Fibroblast of skin of left biceps (primary cell): ENCODE measurements around the gene GLP1R.

Experiments used
- DNase-seq, 2 experiments: peaks; one replicate each; pipeline ENCODE4 v3.0.0-alpha.2; 2013; ENCODE audit warnings: low read depth in 2 of 2

GLP1R gene

DNA sequence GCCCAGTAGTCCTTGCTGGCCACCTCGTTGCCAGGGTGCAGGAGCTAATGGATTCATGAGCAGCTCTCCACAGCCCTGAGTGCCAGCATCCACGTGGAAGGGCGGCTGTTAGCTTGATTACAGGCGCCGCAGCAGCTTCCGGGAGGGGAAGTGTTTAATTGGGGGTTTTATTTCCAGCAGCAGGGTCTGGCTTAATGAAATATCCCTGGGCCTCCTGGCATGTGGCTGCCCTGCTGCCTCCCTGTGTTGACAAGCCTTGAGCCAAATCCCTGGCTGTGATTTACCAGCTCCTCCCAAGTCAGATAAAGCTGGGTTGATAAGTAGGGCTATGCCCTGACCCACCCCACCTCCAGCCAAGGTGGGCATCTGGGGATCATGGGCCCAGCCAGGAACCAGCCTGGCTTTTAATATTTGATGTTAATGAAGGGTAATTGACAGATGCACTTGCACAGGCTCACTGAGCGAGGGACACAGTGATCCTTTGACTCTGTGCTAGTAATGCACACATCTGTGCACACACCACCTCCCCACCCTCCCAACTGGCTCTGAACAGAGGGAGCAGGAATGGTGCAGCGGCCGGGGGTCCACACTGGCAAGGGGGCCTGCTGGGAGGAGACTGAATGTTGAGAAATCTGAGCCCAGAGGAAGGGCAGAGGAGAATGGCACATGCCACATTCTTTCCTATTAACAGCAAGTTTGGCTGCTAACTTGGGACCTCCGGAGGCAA lies 13.6 kb downstream of the GLP1R start:
- no peak for DNase-seq

DNA sequence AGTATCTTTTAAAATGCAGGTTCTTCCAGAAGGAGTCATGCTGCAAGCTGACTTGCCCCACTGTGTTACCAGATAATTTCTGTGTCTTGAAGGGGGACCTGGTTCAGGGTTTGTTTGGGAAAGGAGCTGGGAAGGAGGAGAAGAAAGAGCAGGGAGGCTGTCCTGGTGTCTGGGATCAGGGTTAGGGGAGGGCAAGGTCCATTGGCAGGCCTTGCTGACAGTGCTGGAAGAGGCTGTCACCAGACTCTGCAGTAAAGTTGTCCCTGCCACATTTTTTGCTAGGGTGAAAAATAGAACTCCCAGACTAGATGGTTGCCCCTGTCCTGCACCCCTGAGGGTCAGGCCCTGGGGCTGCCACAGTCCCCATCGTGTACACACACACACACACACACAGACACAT lies 14.9 kb downstream of the GLP1R start:
- no peak for DNase-seq

DNA sequence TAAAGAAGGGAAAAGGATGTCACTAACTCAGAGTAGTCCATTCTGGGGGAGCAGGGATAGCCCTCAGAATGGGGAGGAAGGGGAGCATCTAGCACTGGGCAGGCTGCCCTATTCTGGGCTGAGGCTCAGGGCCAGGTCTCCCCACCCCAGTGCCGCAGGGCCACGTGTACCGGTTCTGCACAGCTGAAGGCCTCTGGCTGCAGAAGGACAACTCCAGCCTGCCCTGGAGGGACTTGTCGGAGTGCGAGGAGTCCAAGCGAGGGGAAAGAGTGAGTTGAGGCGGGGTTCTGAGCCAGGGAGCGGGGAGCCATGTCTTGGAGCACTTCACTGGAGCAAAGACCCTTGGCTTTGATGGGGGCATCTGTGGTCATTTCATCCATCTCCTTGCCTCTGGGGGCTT lies 17.0 kb downstream of the GLP1R start:
- DNase-seq: no peak

DNA sequence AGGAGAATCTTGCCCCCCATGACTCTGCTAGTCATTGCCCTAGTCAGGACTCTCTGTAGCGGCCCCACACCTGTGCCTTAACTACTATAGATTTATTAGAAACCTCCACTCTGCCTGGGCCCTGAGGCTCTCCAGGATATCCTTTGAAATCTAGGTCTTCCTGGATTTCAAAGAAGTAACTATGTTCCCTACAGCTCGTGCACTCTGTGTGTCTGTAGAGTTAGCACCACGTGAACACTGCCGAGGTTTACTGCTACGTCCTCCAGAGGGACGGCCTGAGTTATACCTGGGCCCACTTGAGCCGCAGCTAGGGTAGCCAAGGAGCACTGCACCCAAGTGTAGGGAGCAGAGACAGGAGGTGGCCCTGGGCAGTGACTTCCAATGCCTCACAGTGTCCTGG lies 19.8 kb downstream of the GLP1R start:
- no peak for DNase-seq

DNA sequence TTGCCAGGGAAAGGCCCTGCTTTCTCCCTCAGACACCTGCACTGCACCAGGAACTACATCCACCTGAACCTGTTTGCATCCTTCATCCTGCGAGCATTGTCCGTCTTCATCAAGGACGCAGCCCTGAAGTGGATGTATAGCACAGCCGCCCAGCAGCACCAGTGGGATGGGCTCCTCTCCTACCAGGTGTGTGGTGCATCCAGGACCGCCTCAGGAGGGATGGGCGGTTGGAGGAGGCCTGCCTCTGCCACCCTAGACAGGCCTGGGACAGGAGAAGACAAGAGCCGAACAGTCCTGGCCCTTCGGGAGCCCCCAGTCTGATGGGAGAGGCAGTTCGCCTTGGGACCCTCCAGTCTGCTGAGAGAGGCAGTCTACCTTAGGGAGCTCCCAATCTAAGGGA lies 24.2 kb downstream of the GLP1R start:
- DNase-seq: no peak

DNA sequence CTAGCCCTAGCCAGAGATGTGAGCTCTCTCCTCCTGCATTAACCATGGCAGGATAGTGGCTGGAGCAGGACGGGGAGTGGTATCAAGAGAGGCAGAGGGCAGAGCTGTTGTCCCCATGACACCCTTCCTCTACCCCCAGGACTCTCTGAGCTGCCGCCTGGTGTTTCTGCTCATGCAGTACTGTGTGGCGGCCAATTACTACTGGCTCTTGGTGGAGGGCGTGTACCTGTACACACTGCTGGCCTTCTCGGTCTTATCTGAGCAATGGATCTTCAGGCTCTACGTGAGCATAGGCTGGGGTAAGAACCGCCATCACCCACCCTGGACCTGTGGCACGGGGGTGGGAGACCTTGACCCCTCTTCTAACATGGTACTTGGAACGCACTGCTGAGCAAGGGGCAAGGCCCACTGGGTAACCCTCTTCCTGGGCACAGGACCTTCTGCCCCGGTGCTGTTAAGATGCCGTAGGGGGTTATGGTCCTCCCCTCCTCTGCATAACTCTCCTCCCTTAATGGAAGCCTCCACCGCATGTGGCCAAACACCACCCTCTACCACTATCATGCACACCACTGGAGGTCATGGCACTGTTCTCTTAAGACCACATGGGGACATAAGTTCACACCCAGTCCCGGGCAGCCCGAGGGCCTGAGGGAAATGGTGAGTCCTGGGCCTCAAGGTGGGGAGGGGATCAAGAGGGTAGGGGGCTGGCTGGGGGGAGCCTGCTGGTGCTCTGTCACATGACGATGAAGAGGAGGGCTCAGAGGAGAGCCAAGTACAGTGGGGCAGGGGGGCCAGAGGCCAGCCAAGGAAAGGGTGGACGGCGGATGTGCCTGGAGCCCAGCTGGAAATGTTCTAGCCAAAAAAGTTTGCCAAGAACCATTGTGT lies 25.1 kb downstream of the GLP1R start:
- DNase-seq: no peak

DNA sequence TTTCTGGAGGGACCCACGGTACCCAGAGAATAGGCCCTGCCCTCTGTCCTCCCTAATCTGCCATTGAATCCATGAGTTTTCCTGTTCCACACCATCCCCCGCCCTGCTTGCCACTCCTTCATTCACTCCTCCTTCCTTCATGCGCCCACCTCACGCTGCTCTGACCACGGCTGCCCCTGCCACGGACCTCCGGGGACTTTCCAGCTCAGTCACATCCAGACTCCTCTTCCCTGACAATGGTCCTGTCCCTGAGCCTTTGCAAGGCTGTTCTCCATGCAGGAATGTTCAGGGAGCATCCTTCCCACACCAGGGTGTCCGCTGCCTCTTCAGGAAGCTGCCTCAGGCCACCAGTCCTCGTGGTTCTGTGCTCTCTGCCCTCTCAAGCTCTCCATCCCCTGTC lies 25.9 kb downstream of the GLP1R start:
- no peak for DNase-seq

DNA sequence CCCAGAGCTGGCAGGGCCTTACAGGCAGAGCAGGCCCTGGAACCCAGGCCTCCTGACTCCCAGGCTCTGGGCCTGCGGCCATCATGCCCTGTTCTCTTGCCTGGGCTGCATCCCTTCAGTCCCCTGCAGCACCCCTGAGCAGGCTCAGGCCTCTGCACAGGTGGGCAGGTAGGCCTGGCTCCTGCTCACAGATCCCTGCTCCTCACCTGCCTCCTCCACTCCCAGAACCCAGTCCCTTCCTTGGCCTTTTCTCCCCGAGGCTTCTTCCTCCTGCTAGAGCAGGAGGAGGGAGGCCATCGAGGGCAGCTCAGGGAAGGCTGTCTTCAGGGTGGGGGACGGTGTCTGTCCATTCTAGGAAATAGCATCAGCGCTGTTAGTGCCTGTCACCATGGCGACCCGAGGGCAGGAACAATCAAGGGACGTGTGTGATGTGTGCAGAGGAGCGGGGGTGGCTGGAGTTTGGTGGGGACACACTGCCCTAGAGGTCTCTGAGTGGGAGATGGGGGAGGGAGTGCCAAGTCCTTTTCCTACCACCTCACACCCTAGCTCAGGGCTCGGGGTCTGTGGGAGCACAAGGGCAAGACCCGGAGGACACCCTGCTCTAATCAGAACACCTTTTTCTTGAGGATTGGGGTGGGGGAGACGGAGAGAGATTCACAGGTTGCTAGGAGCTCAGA lies 26.6 kb downstream of the GLP1R start:
- no peak for DNase-seq

DNA sequence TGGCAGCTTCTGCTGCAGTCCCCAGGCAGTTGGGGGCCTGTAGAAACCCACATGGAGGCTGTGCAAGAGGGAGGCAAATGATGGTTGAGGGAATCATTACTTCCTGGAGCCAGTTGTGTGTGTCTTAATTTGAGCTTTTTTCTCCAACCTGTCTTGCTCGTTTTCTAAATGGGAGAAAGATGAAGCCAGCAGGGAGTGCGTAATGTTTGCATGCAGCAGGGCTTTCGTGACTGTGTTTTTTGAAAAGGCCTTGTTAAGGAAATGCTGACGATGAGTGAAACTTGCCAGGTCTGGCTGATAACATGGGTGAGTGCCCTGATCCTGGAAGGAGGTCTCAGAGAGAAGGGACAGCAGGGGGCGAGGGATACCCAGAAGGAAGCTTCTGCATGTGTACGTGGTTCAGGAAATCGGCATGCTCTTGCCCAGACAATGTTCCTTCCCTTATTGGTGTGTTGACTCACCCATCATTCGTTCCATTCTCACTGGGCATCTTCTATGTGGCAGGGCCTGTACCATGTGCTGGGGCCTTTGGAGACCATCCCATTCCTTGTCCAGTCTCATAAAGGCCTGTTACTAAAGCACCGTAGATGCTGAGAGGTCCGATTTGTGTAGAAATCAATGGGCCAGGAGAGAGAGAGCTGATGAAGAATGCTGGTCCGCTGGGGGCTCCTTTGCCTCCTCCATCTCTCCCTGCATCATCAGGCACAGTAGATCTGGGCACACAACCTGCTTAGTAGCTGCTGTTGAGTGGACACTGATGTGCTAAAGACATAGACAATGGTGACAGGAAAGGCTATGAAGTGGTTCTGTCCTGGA lies 27.4 kb downstream of the GLP1R start:
- no peak for DNase-seq

DNA sequence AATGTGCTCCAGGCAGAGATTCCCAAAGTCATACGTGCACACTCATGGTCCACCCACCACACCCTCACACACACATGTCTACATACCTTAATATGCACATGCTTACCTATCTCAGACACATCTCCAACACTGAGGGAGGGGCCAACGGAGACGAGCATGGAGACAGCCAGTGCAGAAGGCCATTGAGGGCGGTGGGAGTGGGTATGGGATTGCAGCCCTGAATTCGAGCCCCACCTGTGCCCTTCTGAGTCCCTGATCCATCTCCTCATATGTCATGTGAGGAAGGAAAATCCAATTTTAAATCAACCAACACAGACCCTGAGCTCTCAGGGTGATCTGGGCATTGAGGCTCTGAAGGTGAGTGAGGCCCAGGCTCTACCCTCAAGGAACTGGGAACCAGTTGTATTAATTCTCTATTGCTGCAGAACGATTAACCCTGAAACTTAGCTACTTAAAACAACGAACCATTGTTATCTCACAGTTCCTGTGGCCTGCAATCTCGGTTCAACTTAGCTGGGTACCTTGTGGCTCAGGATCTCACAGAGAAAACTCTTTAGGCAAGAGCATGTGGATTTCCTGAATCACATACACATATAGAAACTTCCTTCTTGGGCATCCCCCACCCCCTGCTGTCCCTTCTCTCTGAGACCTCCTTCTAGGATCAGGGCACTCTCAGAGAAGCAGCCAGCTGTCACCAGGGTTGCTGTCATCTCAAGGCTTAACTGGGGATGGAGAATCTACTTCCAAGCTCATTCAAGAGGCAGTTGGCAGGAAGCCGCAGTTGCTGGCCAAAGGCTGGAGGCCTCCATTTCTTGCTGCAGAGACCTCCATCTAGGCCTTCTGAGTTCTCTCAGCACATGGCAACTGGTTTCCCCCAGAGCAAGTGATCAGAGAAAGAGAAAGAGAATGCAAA lies 28.3 kb downstream of the GLP1R start:
- no peak for DNase-seq

DNA sequence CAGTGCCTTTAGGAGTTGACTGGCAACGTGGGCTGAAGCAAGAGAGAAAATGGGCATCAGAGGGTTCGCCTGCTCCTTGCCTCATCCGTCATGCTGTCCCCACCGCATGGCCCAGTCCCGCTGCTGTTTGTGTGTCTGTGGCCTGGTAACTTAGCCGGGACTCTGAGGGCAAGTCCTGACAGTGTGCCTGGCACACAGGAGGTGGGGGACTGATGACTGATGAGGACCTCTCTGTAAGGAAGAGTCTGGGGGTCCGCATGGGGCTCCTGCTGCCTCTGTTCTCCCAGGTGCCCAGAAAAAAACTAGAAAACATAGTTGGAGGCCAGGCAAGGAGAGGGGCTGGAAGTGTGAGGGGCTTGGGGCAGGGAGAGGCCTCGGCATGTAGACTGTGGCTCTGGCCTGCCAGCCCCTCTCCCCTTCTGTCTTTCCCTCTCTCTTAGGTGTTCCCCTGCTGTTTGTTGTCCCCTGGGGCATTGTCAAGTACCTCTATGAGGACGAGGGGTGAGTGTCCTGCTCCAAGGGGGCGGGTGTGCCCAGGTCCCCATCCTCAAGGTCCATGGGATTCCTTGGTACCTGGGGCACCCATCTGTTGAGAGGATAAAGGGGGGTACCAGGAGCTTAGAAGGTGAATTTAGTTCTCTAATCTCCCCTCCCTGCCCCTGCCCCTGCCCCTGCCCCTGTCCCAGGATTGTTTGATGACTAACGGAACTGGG lies 29.5 kb downstream of the GLP1R start:
- no peak for DNase-seq

DNA sequence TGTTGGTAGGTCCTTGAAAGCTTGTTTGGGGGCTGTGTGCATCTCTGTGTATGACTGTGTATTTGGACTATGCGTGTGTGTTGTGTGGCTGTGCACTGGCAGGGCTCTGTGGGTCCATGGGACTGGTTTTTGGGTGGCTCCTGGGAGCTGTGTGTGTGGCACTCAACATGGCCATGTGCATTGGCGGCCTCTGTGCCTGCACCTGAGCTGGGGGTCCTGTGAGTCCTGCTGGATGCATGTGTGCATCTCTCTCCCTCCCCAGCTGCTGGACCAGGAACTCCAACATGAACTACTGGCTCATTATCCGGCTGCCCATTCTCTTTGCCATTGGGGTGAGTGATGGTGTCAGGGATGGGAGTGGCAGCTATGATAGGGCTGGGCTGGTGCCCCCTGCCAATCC lies 30.1 kb downstream of the GLP1R start:
- DNase-seq: no peak

DNA sequence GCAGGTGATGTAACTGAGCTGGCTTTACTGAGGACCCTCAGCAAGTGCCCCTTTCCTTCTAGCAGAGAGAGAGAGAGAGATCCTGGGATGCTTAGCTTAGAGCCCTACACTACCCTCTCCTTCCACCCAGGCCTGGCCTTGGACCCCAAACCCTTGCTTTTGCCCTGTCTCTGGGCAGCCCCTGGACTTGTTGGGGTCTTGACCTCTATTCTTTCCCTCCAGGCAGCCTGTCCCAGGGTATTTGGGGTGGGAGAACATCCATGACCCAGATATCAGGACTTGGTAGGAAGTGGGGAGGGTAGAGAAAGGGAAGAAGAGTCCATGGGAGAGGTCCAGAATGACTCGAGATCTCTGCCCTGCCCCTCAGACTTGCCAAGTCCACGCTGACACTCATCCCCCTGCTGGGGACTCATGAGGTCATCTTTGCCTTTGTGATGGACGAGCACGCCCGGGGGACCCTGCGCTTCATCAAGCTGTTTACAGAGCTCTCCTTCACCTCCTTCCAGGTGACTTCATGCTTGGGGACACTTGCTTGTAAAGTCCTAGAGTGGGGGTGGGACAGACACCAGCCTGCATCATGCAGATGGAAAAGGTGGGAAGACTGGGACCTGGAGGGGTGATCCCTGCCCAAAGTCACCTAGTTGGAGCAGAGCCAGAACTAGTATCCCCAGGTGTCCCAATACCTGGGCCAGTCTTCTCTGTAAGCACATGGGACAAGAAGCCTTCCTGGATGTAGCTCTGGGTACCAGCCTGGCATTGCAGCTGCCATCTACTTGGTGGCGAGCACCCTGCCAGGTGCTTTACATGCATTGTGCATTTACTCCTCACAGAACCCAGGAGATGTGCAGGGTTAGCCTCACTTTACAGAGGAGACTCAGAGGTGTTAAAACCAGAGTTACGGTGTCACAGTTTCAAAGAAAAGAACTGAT lies 30.9 kb downstream of the GLP1R start:
- no peak for DNase-seq

DNA sequence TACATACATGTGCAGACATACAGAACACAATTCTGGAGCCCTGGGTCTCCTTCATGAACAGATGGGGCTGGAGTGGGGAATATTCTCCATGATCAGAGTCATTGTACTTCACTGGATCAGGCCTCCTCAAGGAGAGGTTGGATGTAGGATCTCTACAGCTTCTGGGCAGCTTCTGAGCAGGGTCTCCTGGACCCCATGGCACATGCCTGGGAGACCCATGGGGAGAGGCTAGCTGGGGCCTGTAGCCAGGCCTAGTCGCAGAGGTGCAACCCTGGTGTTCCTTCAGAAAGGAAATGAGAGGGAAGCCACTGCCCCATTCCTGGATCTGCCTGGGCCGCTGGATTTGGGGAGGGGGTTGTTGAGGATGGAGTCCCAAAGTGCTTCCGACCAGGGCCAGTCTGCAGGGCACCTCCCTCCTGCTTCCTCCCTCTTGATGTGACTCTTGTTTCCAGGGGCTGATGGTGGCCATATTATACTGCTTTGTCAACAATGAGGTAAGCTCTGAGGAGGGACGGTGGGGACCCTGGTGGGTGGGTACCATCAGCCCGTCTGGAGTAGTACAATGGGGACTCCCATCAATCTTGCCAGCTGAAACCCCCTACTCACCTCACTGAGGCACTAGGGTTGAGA lies 31.8 kb downstream of the GLP1R start:
- DNase-seq: no peak

DNA sequence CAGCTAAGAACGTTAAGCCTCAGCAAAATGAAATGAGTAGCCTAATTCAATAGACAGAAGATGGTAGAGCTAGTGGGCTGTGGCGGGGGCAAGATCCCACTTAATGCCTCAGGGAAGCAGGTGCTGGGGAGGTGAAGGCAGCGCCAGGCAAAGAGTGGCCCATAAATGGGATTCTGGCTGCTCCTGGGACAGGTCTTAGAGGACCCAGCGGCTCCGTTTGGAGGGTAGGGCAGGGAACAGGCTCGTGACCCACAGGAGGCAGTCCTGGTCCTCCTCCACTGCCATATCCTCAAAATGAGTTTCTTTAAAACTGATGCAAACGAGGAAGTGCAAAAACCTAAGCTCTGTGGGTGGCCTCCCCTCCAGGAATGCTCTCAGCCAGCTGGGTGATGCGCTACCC lies 33.7 kb downstream of the GLP1R start:
- DNase-seq: no peak

DNA sequence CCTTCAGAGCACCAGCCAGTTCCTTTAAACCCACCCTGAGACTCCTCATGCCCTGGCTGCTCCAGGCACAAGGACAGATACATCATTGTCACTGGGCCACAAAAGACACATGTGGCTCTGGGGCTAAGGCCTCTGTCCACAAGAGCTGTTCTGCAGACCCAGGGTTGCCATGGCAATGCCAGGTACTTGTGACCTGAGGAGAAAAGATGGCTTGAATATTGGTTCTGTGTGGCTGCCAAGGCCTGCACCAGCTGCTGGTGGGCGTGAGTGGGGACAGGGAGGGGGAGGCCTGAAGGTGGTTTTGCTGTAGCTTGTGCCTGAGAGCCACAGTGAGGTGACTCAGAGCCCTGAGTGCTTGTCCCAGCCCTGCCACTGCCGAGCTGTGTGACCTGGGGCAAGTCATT lies 34.7 kb downstream of the GLP1R start:
- no peak for DNase-seq

DNA sequence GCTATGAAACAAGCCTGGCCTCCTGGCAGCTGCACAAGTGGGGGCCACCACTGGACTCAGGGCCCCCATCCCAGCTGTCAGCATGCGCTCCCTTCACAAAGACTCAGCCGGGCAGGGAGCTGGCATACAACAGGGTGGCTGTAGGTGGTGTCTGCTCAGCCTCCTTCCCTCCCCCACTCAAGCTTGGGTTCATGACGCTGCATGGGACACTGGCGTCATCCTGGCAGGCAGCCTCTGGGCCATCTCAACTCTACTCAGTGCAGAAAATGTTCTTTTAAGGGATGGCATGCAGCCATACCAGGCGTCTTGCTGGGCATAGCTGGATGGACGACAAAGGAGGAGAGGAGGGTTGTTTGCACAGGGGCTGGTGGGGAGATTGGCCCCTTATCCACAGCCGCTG lies 35.9 kb downstream of the GLP1R start:
- DNase-seq: no peak

DNA sequence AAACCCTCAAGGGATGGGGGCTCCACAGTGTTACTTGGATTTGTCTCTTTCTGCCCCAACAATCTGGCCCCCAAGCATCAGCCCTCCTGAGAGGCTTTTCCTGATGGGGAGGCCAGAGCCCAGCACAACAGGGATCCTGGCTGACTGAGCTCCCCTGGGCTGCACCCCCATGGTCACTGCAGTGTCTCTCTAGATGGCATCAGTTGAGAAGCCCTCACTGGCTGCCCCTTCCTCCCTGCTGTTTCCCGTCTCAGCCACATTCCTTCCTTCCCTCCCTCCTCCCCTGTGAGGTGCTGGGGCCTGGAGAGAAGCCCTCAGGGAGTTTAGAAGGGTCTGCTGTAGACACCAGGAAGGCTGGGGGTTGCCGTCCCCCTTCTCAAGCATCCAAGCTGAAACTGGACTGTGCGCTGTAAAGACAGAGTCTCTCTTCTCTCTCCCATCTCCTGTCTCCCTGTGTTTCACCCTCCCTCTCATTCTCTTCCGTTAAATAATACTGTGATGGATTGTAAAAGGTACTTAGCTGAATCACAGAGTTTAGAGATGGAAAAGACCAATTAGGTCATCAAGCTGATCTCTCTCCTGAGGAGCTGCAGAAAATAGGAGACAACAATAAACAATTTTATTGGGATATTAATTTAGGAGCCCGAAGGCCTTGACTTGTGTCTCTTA lies 36.7 kb downstream of the GLP1R start:
- no peak for DNase-seq
